GM18517 (cell line): Measurements from ENCODE around the gene ATF1.
"Not testable (repeated sequence)": the region's sequence is repeated elsewhere in the genome, so short reads cannot be mapped to it uniquely, and the experiment has no call there.

Experiments
- ATAC-seq: cut with Tn5 transposase; IDR thresholded peaks from one replicate; pipeline ENCODE4 v1.9.1; 2021; ENCODE audit warnings: mild to moderate bottlenecking, moderate library complexity; ENCODE audit not compliant: unreplicated experiment

ATF1 gene

DNA sequence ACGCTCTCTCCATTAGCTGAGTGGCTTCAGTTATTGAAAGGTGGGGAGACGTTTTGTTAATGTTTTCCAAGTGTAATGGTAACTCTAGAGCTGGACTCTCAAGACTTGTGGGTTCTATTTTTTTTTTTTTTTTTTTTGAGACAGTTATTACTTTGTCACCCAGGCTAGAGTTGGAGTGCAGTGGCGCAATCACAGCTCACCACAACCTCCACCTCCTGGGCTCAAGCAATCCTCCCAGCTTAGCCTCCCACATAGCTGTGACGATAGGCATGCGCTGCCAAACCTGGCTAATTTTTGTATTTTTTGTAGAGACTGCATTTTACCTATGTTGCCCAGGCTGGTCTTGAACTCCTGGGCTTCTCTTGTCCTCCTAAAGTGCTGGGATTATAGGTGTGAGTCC, 26.2 kb downstream of the ATF1 start:
- ATAC-seq = no peak

- no peak for ATAC-seq
These were observed 36.0 kb downstream of the ATF1 start for GRCh38 chr12:50799908-50800307.

GRCh38 chr12:50803230-50803875, 39.5 kb downstream of the ATF1 start:
- no peak for ATAC-seq

GRCh38 chr12:50806176-50806575, 42.3 kb downstream of the ATF1 start:
- ATAC-seq = no peak

DNA sequence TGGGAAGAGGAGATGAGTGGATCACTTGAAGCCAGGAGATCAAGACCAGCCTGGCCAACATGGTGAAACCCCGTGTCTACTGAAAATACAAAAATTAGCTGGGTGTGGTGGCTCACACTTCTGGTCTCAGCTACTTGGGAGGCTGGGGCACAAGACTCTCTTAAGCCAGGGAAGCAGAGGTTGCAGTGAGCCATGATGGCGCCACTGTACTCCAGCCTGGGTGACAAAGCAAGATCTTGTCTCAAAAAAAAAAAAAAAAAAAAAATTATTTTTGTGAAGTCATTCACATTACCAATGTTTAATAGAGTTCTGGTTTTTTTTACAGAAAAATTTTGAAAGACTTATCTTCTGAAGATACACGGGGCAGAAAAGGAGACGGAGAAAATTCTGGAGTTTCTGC, 45.2 kb downstream of the ATF1 start:
- ATAC-seq = not testable (repeated sequence)

DNA sequence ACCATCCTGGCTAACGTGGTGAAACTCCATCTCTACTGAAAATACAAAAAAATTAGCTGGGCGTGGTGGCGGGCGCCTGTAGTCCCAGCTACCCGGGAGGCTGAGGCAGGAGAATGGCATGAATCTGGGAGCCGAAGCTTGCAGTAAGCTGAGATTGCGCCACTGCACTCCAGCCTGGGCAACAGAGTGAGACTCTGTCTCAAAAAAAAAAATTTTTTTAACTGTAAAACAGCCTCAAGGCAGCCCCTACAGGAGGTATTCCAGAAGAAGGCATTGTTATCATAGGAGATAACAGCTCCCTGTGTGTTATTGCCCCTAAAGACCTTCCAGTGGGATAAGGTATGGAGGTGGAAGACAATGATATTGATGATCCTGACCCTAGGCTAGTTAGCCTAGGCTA, 51.0 kb downstream of the ATF1 start:
- not testable (repeated sequence) for ATAC-seq

GRCh38 chr12:50820177-50820576, 56.3 kb downstream of the ATF1 start:
- ATAC-seq = no peak

DNA sequence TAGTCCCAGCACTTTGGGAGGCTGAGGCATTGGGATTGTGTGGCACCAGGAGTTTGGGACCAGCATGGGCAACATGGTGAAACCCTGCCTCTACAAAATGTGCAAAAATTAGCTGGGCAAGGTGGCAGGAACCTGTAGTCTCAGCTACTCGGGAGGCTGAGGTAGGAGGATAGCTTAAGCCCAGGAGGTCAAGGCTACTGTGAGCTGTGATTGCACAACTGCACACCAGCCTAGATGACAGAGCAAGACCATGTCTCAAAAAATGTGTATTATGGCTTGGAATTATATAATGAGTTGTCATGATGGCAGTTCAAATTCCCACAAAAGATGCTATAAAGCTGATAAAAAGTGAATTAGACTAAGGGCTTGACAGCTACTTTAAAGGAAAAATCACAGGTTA, 58.2 kb downstream of the ATF1 start:
- ATAC-seq = no peak

DNA sequence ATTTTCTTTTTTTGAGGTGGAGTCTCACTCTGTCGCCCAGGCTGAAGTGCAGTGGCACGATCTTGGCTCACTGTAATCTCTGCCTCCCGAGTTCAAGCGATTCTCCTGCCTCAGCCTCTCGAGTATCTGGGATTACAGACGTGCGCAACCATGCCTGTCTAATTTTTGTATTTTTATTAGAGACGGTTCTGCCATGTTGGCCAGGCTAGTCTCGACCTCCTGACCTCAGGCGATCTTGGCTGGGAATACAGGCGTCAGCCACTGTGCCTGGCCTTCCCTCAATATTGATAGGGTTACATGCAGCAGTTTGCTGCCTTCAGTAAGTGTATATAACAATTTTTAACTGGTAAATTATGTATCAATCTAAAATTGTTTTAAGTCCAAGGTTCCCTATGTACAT, 59.8 kb downstream of the ATF1 start:
- not testable (repeated sequence) for ATAC-seq

DNA sequence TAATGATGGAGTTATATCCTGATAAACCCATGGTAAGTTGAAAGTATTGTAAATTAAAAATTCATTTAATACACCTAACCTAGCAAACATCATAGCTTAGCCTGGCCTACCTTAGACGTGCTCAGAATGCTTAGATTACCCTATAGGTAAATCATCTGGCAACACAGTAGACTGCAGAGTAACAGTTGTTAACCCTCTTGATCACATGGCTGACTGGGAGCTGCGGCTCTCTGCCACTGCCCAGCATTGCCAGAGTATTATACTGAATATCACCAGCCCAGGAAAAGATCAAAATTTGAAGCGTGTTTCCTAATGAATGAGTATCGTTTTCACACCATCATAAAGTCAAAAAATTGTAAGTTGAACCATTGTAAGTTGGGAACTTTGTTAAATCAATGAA, 61.0 kb downstream of the ATF1 start:
- no peak for ATAC-seq

GRCh38 chr12:50825372-50825838, 61.5 kb downstream of the ATF1 start:
- ATAC-seq = no peak

GRCh38 chr12:50828121-50828520, 64.2 kb downstream of the ATF1 start:
- ATAC-seq = no peak

DNA sequence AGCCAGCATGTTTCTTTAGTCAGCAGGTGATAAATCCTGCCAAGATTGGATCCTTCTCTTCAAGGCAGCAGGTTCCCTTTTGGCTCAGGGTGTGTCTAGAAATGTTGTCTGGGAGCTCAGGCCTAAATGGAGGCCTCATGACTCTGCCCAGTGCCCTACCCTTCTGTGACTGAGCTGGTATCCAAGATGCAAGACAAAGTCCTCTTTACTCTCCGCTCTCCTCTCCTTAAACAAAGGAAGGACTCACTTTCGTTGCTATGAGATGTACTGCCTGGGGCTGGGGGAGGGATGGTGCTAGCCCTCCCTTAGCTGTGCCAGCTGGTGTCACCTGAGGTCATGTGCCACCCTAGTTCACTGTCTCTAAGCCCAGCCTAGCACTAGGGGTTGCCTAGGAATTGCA, 65.0 kb downstream of the ATF1 start:
- no peak for ATAC-seq

DNA sequence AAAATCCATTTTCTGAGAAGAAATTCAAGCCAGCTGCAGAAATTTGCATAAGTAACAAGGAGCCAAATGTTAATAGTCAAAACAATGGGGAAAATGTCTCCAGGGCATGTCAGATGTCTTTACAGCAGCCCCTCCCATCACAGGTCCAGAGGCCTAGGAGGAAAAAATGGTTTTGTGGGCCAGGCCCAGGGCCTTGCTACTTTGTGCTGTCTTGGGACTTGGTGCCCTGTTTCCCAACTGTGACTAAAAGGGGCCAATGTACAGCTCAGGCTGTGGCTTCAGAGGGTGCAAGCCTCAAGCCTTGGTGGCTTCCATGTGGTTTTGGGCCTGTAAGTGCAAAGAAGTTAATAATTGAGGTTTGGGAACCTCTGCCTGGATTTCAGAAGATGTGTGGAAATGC, 69.9 kb downstream of the ATF1 start:
- not testable (repeated sequence) for ATAC-seq

DNA sequence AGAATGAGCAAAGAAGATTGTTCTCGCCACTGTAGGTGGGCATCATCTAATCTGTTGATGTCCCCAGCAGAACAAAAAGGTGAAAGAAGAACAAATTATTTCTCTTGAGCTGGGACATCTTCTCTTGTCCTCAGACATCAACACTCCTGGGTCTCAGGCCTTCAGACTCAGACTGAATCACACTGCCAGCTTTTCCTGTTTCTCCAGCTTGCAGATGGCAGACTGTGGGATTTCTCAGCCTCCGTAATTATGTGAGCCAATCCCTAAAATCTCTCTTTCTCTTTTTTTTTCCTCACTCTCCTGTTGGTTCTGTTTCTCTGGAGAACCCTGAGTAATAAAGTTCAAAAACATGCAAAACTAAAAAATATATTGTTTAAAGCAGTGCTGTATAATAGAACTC, 75.1 kb downstream of the ATF1 start:
- ATAC-seq = no peak

GRCh38 chr12:50840809-50841487, 77.0 kb downstream of the ATF1 start:
- ATAC-seq = no peak

GRCh38 chr12:50841716-50842531, 78.0 kb downstream of the ATF1 start:
- ATAC-seq = no peak

DNA sequence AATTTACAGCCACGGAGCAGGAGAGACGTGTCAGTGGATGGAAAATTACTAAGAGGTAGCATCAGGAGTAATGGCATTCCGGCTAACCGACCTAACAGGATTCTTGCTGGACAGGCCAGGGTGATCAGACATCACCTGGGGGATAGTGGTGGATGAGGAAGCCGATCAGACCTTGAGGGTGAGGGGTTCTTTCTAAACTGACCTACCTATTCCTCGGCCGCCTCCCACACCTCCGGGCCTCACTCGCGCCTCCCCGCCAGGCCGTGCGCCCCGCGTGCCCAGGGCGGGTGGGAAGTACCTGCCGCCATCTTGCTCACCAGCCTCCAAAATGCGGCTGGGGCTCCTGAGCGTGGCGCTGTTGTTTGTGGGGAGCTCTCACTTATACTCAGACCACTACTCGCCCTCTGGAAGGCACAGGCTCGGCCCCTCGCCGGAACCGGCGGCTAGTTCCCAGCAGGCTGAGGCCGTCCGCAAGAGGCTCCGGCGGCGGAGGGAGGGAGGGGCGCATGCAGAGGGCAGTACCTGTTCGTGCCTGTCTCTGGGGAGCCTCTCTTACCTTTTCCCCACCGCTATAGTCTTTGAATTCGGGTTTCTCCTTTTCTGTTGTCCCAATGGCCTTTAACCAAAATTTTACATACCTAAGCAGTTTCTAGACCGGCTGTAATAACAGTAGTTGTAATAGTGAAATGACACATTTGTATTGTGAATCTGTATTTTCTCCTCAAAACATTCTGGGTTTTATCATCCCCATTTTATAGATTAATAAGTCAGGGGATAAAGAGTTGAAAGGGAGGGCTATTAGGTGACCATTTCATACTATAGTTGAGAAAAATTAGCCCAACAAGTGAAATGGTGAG, 79.0 kb downstream of the ATF1 start, which contains the start of gene TMPRSS12:
Gene TMPRSS12, plus strand, starts transcription at position 290 of the 857 bp plus-strand sequence. Its CDS starts 39 bp downstream, at position 329.
- ATAC-seq = no peak

- ATAC-seq = no peak
These were observed 81.2 kb downstream of the ATF1 start for GRCh38 chr12:50845021-50845647.

DNA sequence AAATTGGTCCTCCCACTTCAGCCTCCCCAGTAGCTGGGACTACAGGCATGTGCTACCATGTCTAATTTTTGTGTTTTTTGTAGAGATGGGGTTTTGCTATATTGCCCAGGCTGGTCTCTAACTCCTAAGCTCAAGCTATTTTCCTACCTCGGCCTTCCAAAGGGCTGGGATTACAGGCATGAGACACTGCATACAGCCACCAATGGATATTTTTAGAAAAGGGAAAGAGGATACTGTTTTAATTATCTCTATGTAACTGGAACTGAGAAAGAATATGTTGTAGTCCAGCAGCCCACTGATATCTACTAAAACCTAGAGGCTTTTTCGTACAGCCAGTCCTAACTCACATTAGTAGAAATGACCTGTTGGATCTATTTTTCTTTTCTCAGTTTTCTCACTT, 85.1 kb downstream of the ATF1 start:
- ATAC-seq = no peak
